ENCODE data around the gene ZDHHC6.
A peak's percentile ranks its signal among the peaks of the same experiment; 100 is the strongest.
"Not testable (repeated sequence)": the region's sequence is repeated elsewhere in the genome, so short reads cannot be mapped to it uniquely, and the experiment has no call there.

ZDHHC6 gene

GRCh38 chr10:112446855-112447619, at the start of gene ZDHHC6, which contains the start of gene VTI1A:
ZDHHC6 (minus strand) TSS chr10:112446914; CDS start chr10:112445436, 1,478 bp downstream.
VTI1A (plus strand) TSS chr10:112447215; CDS start chr10:112447374, 159 bp downstream.
- DNase-seq, result peak; percentile 86

- DNase-seq, result no peak
These were observed 46.0 kb upstream of the ZDHHC6 start for GRCh38 chr10:112492736-112493135.

GRCh38 chr10:112491144-112491543, 44.4 kb upstream of the ZDHHC6 start:
- DNase-seq, result no peak

GRCh38 chr10:112490545-112490944, 43.8 kb upstream of the ZDHHC6 start:
- no peak for DNase-seq

- DNase-seq, result no peak
These were observed 41.2 kb upstream of the ZDHHC6 start for GRCh38 chr10:112487964-112488363.

- no peak for DNase-seq
These were observed 37.7 kb upstream of the ZDHHC6 start for GRCh38 chr10:112484399-112484798.

- no peak for DNase-seq
These were observed 34.9 kb upstream of the ZDHHC6 start for GRCh38 chr10:112481602-112482001.

GRCh38 chr10:112475575-112476218, 29.0 kb upstream of the ZDHHC6 start:
- DNase-seq, result no peak

- DNase-seq, result no peak
These were observed 25.3 kb upstream of the ZDHHC6 start for GRCh38 chr10:112471878-112472487.

GRCh38 chr10:112467541-112468075, 20.9 kb upstream of the ZDHHC6 start:
- DNase-seq, result no peak

GRCh38 chr10:112466802-112467201, 20.1 kb upstream of the ZDHHC6 start:
- DNase-seq, result no peak

- no peak for DNase-seq
These were observed 18.7 kb upstream of the ZDHHC6 start for GRCh38 chr10:112465299-112465883.

GRCh38 chr10:112464074-112464473, 17.4 kb upstream of the ZDHHC6 start:
- DNase-seq, result not testable (repeated sequence)

- peak; percentile 55 for DNase-seq
These were observed 14.5 kb upstream of the ZDHHC6 start for GRCh38 chr10:112461029-112461887.

- DNase-seq, result no peak
These were observed 13.7 kb upstream of the ZDHHC6 start for GRCh38 chr10:112460366-112460765.

GRCh38 chr10:112456533-112456932, 9.8 kb upstream of the ZDHHC6 start:
- peak; percentile 5 for DNase-seq

- no peak for DNase-seq
These were observed 8.4 kb upstream of the ZDHHC6 start for GRCh38 chr10:112454910-112455779.

- DNase-seq, result no peak
These were observed 2.2 kb upstream of the ZDHHC6 start for GRCh38 chr10:112448888-112449287.

GRCh38 chr10:112447620-112447928, 860 bp upstream of the ZDHHC6 start:
- DNase-seq, result no peak

- DNase-seq, result peak; percentile 31
These were observed 459 bp downstream of the ZDHHC6 start for GRCh38 chr10:112446055-112446854.
